ENCODE results near the gene SPATA31E1. TPM values are rescaled to one million over a fixed set of nuclear protein-coding genes. Genes with fewer than 3 reads are reported as not detected.

The SPATA31E1 gene
- total RNA-seq, 4 donors from 2014 or later = not detected

DNA sequence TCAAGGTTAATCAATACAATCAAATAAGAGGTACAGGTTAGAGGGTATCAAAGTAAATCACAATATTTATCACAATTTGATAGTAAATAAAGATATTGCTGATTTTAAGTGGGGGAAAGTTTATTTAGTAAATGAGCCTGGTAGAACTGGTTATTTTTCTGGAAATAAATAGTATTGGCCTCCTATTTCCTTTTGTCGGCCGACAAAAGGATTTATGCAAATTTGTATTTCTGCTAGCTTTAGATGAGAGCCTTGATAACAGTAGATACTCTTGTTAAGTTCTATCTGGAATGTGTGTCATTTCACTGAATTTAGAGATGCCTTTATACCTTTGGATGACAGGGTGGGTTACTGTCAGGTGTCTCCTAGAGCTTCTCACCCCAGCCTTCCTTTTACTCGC lies 17.8 kb upstream of the SPATA31E1 start:
- WGBS, 2 donors = 83 to 92% methylated on average over 3 of the region's 3 CpGs
- intact Hi-C loops (cut with DNase I; ENCODE audit: low total_unique reads) = no loop called here
- no peak overlapping the region for H3K4me3 ChIP-seq (ENCODE audit: low read depth, poor library complexity, severe bottlenecking)

GRCh38 chr9:87865626-87866025 lies 17.1 kb upstream of the SPATA31E1 start:
- intact Hi-C loops (cut with DNase I; ENCODE audit: low total_unique reads) = no loop called here
- WGBS, 2 donors = 93 to 94% methylated on average over 3 of the region's 3 CpGs
- no peak for TF ChIP-seq POLR2A (IDR thresholded peaks at IDR 0.05)
- TF ChIP-seq CTCF (IDR thresholded peaks at IDR 0.05) = no peak

More for the DNA sequence above, 17.8 kb upstream of the SPATA31E1 start:
- TF ChIP-seq POLR2A (IDR thresholded peaks at IDR 0.05) (no peak), CTCF (IDR thresholded peaks at IDR 0.05) (no peak)
- no peak for DNase-seq (ENCODE audit: low spot score in 2 of 2)

DNA sequence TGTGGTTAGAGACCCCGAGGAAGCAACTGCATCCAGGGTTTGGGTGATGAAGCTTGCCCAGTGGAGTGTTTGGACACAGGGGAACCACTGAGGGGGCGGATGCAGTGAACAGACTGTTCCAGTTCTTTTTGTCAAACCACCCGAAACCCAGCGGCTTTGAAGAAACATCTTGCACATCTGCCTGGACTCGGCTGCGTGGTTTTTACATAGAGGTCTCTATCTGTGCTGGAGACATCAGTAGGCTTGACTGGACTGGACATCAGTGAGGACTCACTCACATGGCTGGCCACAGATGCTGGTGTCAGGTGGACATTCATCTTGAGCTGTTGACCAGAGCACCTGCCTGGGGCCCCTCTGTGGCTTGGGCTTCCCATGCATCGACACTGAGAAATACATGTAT lies 15.3 kb upstream of the SPATA31E1 start:
- intact Hi-C loops (cut with DNase I; ENCODE audit: low total_unique reads) = no loop called here
- WGBS, 2 donors = 82 to 95% methylated on average over 7 of the region's 7 CpGs
- DNase-seq (ENCODE audit: low spot score in 2 of 2) = no peak
- TF ChIP-seq POLR2A (IDR thresholded peaks at IDR 0.05) = no peak
- TF ChIP-seq CTCF (IDR thresholded peaks at IDR 0.05) = no peak
- H3K4me3 ChIP-seq (ENCODE audit: low read depth, poor library complexity, severe bottlenecking) = no peak overlapping the region

More at GRCh38 chr9:87865626-87866025, 17.1 kb upstream of the SPATA31E1 start:
- DNase-seq (ENCODE audit: low spot score in 2 of 2) = no peak
- no peak overlapping the region for H3K4me3 ChIP-seq (ENCODE audit: low read depth, poor library complexity, severe bottlenecking)

- no peak overlapping the region for H3K4me3 ChIP-seq (ENCODE audit: low read depth, poor library complexity, severe bottlenecking)
- 96 to 98% methylated on average over 9 of the region's 9 CpGs for WGBS, 2 donors
- DNase-seq (ENCODE audit: low spot score in 2 of 2) = no peak
- no peak for TF ChIP-seq CTCF (IDR thresholded peaks at IDR 0.05)
- TF ChIP-seq POLR2A (IDR thresholded peaks at IDR 0.05) = no peak
- intact Hi-C loops (cut with DNase I; ENCODE audit: low total_unique reads) = no loop called here
Measured at GRCh38 chr9:87868175-87868574, 14.5 kb upstream of the SPATA31E1 start.

- intact Hi-C loops (cut with DNase I; ENCODE audit: low total_unique reads) = no loop called here
- DNase-seq (ENCODE audit: low spot score in 2 of 2) = no peak
- H3K4me3 ChIP-seq (ENCODE audit: low read depth, poor library complexity, severe bottlenecking) = no peak overlapping the region
- WGBS, 2 donors = 91 to 100% methylated on average over 3 of the region's 3 CpGs
- TF ChIP-seq CTCF (IDR thresholded peaks at IDR 0.05) = no peak
- no peak for TF ChIP-seq POLR2A (IDR thresholded peaks at IDR 0.05)
Measured at GRCh38 chr9:87868635-87869034, 14.0 kb upstream of the SPATA31E1 start.

- intact Hi-C loops (cut with DNase I; ENCODE audit: low total_unique reads) = no loop called here
Measured at GRCh38 chr9:87869082-87869481, 13.6 kb upstream of the SPATA31E1 start.

More at GRCh38 chr9:87869082-87869481, 13.6 kb upstream of the SPATA31E1 start:
- H3K4me3 ChIP-seq (ENCODE audit: low read depth, poor library complexity, severe bottlenecking) = no peak overlapping the region
- no peak for DNase-seq (ENCODE audit: low spot score in 2 of 2)
- TF ChIP-seq POLR2A (IDR thresholded peaks at IDR 0.05) = no peak
- TF ChIP-seq CTCF (IDR thresholded peaks at IDR 0.05) = no peak
- 92 to 93% methylated on average over 8 to 11 of the region's 11 CpGs for WGBS, 2 donors

Data from lower leg skin (tissue), 4 donors.